Measurements from ENCODE around the gene SETD6. TPM values are rescaled to one million over a fixed set of nuclear protein-coding genes. Genes with fewer than 3 reads are reported as not detected.

SETD6 gene
- total and polyA plus RNA-seq, 2 of the 8 experiments (the other 6 are each of a cell fraction or from before 2014, with no cell fraction given), result 25.3 to 40.5 TPM

DNA sequence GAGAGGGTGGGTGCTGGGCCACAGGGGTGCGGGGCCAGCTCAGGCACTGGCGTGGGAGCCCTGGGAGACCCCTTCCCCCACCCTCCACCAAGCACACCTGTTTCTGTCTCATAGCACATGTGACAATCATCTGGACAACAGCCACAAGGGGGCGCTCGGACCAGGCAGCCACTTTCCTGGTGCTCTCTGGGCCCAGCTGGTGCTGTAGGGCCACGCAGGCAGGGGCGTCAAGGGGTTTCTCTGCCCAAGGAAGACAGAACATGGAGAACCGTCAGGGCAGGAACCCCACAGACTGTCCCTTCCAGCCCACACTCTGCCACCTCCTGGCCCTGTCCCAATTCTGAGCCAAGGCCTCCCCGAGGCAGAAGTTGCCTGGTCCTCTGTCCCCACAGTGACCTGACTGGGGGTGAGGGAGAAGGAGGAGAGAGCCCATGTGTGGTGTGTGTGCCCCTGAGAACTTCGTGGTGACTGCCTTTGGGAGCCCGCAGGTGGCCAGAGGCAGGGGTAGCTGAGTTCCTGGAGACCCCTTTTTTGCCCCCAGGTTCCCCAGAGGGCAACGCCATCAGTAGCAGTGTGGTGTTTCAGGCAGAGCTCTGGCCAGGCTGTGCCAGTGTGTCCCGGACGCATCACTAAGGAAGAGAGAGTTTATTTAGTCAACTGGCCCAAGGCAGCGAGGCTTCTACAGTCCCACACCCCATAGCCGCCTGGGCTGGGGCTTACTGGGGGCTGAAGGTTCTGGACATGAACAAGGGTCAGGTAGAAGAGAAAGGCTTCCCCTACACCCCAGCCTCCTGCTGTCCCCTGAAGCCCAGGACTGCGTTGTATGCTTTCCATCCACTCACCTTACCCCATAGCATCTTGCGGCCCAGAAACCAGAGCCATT is 3.1 kb upstream of the SETD6 start:
- CTCF ChIA-PET (ENCODE audit: partially characterized antibody), result interaction anchor here (1.0 to 3.1 kb wide), 17 partner anchors 8 to 311 kb away, joined by 3 to 23 read pairs (median 4); partner anchors contain the start of gene NDRG4
- TF ChIP-seq SRF (IDR thresholded peaks at IDR 0.05; ENCODE audit: low read depth, low read length) (no peak), RAD21 (IDR thresholded peaks at IDR 0.05 in 1 of 2, conservative IDR thresholded peaks at IDR 0.05 in 1 of 2; ENCODE audit: low read depth in 2 of 2, low read length in 2 of 2) (peak; percentile 59 to 70), TBP (IDR thresholded peaks at IDR 0.05; ENCODE audit: low read depth, low read length) (no peak), ZNF274 (IDR thresholded peaks at IDR 0.05; ENCODE audit: borderline replicate concordance, extremely low read depth, low read length) (no peak), RNF2 (IDR thresholded peaks at IDR 0.05; ENCODE audit: borderline replicate concordance, low read depth, low read length, missing control alignments, poor library complexity, severe bottlenecking) (no peak), YY1 (IDR thresholded peaks at IDR 0.05; ENCODE audit: low read depth, low read length) (0 out of 2 replicates have a peak, but pooled peaks have one; percentile 38)
- TF ChIP-seq, protein P1, sequence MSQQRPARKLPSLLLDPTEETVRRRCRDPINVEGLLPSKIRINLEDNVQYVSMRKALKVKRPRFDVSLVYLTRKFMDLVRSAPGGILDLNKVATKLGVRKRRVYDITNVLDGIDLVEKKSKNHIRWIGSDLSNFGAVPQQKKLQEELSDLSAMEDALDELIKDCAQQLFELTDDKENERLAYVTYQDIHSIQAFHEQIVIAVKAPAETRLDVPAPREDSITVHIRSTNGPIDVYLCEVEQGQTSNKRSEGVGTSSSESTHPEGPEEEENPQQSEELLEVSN (IDR thresholded peaks at IDR 0.05), result 0 out of 2 replicates have a peak, but pooled peaks have one; percentile 23
- TF ChIP-seq, protein P2, sequence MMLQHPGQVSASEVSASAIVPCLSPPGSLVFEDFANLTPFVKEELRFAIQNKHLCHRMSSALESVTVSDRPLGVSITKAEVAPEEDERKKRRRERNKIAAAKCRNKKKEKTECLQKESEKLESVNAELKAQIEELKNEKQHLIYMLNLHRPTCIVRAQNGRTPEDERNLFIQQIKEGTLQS (IDR thresholded peaks at IDR 0.05; ENCODE audit: insufficient read depth, low read depth, low read length), result peak; percentile 50; the same call in 1 of the 2 replicates

More for the DNA sequence above, 3.1 kb upstream of the SETD6 start:
- Histone ChIP-seq H2BK5ac (ENCODE audit: low read depth, low read length) (no peak overlapping the region), H3K14ac (ENCODE audit: insufficient read length) (no peak overlapping the region), H3K23me2 (ENCODE audit: low read depth, low read length) (no peaks in the 10 kb centered on the region; the same call in 1 of the 2 replicates), H4K20me1 (replicated peaks in 1 of 2; ENCODE audit: control insufficient read depth in 1 of 2, insufficient read depth in 2 of 2, low read length in 2 of 2) (peaks cover 11 to 13% of the 10 kb centered on the region in 2 experiments), H3K36me3 (ENCODE audit: control insufficient read depth in 2 of 4, insufficient read depth in 4 of 4, low read length in 3 of 4) (peaks cover 0 to 11% (median 7%) of the 10 kb centered on the region in 4 experiments; a peak in 4 of 8 replicates), H4K91ac (replicated peaks; ENCODE audit: insufficient read length, low read length) (no peak overlapping the region), H2BK12ac (ENCODE audit: low read depth, low read length) (no peak overlapping the region), H3K4me3 (ENCODE audit: extremely low read depth in 1 of 4, insufficient read depth in 2 of 4, low read depth in 3 of 4, low read length in 4 of 4) (no peak overlapping the region), H3K18ac (ENCODE audit: extremely low read depth, low read length) (no peak overlapping the region; the same call in 1 of the 2 replicates), H2AFZ (ENCODE audit: low read length) (no peak overlapping the region), H3K23ac (ENCODE audit: insufficient read length) (no peak overlapping the region), H3K79me2 (ENCODE audit: control insufficient read depth in 1 of 2, insufficient read depth in 2 of 2, low read length in 2 of 2) (peaks cover 0 to 20% of the 10 kb centered on the region in 2 experiments; a peak in 2 of 4 replicates), H2BK15ac (ENCODE audit: low read length) (no peak overlapping the region), H4K5ac (ENCODE audit: insufficient read length, low read depth, low read length) (no peak overlapping the region), H3K27me3 (replicated peaks in 1 of 4; ENCODE audit: control insufficient read depth in 3 of 4, extremely low read depth in 1 of 4, insufficient read depth in 3 of 4, low read length in 3 of 4) (no peaks in the 10 kb centered on the region), H3K56ac (replicated peaks; ENCODE audit: insufficient read length, low read depth, low read length) (no peak overlapping the region), H3K9me3 (ENCODE audit: insufficient read depth in 2 of 2, low read depth in 1 of 2, low read length in 1 of 2) (no peaks in the 10 kb centered on the region), H2BK120ac (replicated peaks; ENCODE audit: low read depth, low read length) (no peak overlapping the region), H3K9ac (replicated peaks in 1 of 4; ENCODE audit: extremely low read depth in 1 of 4, low read depth in 3 of 4, low read length in 3 of 4) (no peak overlapping the region), H3K4ac (replicated peaks; ENCODE audit: insufficient read length, low read depth, low read length) (no peak overlapping the region), H2BK20ac (ENCODE audit: low read length) (no peak overlapping the region), H3K79me1 (ENCODE audit: low read depth, low read length) (no peaks in the 10 kb centered on the region; the same call in 1 of the 2 replicates), H3K27ac (ENCODE audit: low read depth, low read length) (no peak overlapping the region; the same call in 1 of the 2 replicates), H2AK5ac (ENCODE audit: low read depth, low read length) (no peak overlapping the region), H4K8ac (ENCODE audit: extremely low read depth, insufficient read depth, low read length) (no peak overlapping the region), H3K4me1 (replicated peaks in 1 of 4; ENCODE audit: control insufficient read depth in 3 of 4, insufficient read depth in 4 of 4, low read length in 3 of 4) (peaks cover 4 to 15% (median 6%) of the 10 kb centered on the region in 4 experiments), H3K4me2 (ENCODE audit: insufficient read depth in 1 of 2, low read depth in 2 of 2, low read length in 2 of 2) (no peak overlapping the region)
- FAIRE-seq (no peak), DNase-seq (ENCODE audit: low read depth in 1 of 2, low spot score in 2 of 2) (peak; percentile 62 to 96)
- 64% methylated on average over 17 of the region's 17 CpGs; no CpG with 5 or more reads in 1 of the 2 experiments for WGBS, 2 experiments (ENCODE audit: extremely low coverage in 1 of 2, insufficient coverage in 1 of 2, insufficient read length in 1 of 2, insufficient replicate concordance in 2 of 2, low coverage in 1 of 2, low lambda C conversion rate in 2 of 2, missing lambda C conversion rate in 1 of 2)
- POLR2A ChIA-PET (ENCODE audit: partially characterized antibody), result interaction anchor here (0.8 to 1.5 kb wide), 4 partner anchors 10 to 172 kb away, joined by 3 to 5 read pairs (median 4); partner anchors contain the start of gene NDRG4
